ENCODE data around the gene KLK6. TPM values are rescaled to one million over a fixed set of nuclear protein-coding genes. Genes with fewer than 3 reads are reported as not detected.
"Not testable (repeated sequence)": the region's sequence is repeated elsewhere in the genome, so short reads cannot be mapped to it uniquely, and the experiment has no call there.

KLK6 gene
- total RNA-seq, 1 donor from 2014 or later = not detected

DNA sequence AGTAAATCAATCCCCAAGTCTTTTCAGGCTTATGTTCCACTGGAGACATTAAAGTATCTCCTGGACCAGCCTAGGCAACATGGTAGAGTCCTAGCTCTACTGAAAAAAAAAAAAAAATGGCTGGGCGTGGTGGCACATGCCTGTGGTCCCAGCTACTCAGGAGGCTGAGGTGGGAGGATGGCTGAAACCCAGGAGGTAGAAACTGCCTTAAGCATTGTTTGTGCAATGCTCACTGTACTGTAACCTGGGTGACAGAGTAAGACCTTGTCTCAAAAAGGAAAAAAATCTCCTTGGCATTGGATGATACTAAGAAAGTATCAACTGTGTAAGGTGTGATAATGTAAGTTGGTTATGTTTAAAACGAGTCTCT is 23.3 kb upstream of the KLK6 start:
- intact Hi-C loops (cut with micrococcal nuclease) = no loop called here

GRCh38 chr19:50984416-50984815 is 15.0 kb upstream of the KLK6 start:
- intact Hi-C loops (cut with micrococcal nuclease) = not testable (repeated sequence)

- intact Hi-C loops (cut with micrococcal nuclease) = no loop called here
These were observed 14.4 kb upstream of the KLK6 start, which contains the start of gene KLK7 for GRCh38 chr19:50983625-50984292. Gene KLK7, minus strand, starts transcription at chr19:50983917. Its CDS starts 1,518 bp downstream, at chr19:50982399.

GRCh38 chr19:50982186-50982585 is 12.8 kb upstream of the KLK6 start:
- intact Hi-C loops (cut with micrococcal nuclease) = no loop called here

GRCh38 chr19:50981587-50982146 is 12.3 kb upstream of the KLK6 start:
- intact Hi-C loops (cut with micrococcal nuclease) = no loop called here

- intact Hi-C loops (cut with micrococcal nuclease) = no loop called here
These were observed 10.8 kb upstream of the KLK6 start for GRCh38 chr19:50980208-50980607.

- intact Hi-C loops (cut with micrococcal nuclease) = no loop called here
These were observed 10.4 kb upstream of the KLK6 start for GRCh38 chr19:50979758-50980157.

DNA sequence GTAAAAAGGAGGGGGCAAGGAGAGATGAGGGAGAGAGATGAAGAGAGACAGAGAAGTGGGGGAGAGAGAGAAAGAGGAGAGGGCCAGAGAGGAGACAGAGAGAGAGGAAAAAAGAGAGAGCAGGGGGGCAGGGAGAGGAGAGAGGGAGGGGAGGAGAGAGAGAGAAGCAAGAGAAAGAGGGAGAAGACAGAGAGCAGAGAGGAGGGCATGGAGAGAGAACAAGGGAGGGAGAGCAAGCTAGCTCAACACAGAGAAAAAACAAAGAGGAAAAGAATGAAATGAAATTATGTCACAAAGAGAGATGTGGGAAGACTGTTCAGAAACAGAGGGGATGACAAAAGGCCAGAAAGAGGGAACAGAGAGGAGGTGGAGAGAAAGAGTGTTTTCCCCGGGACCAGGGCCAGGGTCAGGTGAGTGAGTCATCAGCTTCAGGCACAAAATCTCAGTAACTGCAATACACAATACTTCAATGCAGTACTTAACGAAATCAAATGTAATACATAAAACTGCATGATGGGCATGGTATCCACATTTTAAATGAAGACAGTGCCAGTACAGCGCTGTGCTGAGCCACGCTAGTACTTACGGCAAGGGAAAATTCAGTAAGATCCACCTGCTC is 9.5 kb upstream of the KLK6 start:
- intact Hi-C loops (cut with micrococcal nuclease) = no loop called here

DNA sequence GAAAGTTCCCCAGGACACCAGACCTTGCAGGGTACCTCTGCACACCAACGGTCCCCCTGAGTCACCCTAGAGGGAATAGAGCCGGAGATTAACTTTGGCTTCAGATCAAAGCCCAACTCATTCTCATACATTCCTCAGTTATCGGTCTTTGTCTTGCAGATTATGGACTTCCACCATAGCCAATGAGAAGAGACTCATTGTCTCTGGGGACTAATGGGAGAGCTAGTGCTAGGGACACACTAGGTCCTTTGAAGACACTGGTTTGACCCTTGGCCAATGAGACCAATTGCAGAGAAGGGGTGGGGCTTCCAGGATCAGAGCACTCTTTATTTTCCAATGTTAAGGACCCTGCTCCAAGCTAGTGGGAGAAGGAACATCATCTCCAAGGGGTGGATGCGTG is 8.2 kb upstream of the KLK6 start:
- intact Hi-C loops (cut with micrococcal nuclease) = no loop called here

DNA sequence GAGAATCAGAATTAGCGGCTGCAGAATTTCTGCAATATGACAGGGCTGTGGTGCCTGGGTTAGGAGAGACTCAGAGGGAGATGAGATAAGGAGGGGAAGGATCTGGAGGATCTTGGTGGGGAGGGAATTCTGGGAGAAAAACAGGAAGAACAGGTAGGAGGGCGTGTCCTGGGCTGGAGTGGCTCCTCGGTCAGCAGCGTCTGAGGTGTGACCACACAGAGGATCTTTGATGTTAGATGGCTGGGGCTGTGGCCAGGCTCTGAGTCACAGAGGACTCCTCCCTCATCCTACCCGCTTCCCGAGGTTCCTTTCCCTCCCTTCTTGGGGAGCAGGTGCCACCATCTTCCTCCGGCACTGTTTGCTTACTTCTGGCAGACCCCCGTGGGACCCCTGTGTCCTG is 6.4 kb upstream of the KLK6 start:
- intact Hi-C loops (cut with micrococcal nuclease) = no loop called here

DNA sequence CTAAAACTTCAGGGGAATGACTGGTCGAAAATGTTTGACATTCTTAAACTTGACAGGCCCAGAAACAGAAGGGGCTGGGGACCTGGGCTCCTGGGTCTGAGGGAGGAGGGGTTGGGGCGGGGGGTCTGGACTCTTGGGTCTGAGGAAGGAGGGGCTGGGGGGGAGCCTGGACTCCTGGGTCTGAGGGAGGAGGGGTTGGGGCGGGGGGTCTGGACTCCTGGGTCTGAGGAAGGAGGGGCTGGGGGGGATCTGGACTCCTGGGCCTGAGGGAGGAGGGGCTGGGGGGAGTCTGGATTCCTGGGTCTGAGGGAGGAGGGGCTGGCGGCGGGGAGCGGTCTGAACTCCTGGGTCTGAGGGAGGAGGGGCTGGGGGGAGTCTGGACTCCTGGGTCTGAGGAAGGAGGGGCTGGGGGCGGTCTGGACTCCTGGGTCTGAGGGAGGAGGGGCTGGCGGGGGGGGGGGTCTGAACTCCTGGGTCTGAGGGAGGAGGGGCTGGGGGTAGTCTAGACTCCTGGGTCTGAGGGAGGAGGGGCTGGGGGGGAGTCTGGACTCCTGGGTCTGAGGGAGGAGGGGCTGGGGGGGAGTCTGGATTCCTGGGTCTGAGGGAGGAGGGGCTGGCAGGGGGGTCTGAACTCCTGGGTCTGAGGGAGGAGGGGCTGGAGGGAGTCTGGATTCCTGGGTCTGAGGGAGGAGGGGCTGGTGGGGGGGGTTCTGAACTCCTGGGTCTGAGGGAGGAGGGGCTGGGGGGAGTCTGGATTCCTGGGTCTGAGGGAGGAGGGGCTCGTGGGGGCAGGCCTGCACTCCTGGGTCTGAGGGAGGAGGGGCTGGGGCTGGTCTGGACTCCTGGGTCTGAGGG is 5.5 kb upstream of the KLK6 start:
- intact Hi-C loops (cut with micrococcal nuclease) = no loop called here

DNA sequence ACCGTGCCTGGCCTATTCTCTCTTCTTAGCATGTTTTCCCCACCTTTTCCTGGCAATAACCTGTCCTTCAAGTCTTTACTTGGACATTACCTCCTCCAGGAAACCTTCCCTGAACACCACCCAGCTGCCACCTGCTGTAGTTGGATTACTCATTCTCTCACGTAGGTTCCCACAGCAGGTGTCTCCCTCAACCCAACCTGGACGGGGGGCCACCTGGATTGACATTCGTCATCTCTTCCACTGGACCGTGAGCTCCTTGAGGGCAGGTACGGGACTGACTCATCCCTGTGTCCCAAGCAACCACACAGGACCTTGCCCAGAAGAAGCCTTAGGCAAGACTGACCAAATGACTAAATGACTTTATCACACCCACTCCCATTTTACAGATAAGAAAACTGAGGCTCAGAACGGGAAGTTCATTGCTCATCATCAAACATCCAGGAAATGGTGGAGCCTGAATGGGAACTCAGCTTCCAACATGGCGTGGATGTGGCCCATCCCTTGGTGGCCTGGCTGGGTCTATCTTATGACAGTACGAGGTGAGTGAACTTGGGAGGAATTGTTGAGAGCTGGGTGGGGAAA is 3.5 kb upstream of the KLK6 start:
- intact Hi-C loops (cut with micrococcal nuclease) = no loop called here

DNA sequence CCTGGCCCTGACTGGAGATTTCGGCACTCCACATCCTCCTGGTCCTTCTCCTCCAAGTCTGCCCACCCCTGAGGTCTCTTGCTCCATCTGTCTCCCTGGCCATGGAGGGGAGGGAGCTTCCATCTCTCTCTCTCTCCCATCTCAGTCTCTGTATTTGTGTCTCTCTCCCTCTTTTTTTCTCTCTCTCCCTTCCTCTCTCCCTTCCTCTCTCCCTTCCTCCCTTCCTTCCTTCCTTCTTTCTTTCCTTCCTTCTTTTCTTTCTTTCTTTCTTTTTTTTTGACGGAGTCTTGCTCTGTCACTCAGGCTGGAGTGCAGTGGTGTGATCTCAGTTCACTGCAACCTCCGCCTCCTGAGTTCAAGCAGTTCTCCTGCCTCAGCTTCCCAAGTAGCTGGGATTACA is 419 bp upstream of the KLK6 start:
- intact Hi-C loops (cut with micrococcal nuclease) = not testable (repeated sequence)

GRCh38 chr19:50968716-50969412 is 527 bp downstream of the KLK6 start:
- intact Hi-C loops (cut with micrococcal nuclease) = no loop called here

DNA sequence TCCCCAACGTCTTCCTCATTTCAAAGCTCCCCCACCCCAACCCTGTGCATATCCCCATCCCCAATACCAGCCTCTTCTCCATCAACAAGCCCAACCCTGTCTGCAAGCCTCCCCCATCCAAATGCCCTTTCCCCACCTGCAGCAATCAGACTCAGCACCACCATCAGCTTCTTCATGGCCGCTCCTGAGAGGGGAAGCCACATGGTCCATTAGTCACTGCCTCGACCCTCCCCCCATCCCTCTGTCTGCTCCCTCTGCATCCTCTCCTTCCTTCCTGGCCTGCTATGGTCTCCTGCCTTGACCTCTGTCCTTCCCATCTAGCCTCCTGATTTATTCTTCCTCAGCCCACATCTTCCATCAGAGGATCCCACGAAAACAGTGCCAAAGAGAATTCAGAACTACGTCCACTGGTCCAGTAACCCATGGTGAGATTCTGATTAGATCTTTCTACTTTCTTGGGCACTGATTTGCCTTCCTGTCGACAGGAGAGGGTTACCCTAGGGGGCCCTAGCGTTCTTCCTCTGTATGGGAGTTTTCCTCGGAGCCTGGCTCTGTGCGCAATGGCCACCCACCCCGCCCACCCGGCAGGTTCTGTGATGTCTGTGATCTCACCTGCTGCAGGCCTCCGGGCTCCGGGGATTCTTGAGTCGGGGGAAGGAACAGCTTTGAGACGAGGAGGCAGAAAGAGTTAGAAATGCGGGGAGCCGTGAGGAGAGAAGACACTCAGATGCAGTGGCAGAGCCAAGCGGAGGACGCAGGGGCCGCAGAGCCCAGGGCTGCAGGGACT is 1.3 kb downstream of the KLK6 start:
- intact Hi-C loops (cut with micrococcal nuclease) = no loop called here

- intact Hi-C loops (cut with micrococcal nuclease) = no loop called here
These were observed 5.1 kb downstream of the KLK6 start for GRCh38 chr19:50964266-50964665.

DNA sequence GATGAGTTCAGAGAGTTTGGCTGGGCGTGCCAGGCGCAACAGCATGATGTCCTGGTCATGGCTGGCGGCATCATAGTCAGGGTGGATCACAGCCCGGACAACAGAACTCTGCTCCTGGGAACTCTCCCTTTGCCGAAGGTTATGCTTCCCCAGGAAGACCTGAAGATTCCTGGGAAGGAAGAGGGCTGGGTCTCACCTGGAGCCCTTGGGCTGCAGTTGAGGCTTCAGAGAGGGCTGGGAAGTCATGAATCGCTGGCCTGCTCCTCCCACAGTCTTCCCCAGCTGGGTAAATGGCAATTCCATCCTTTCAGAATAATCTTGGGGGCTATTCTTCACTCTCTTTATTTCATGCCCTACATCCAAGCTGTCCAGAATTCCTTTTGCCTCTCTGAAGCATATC is 6.0 kb downstream of the KLK6 start:
- intact Hi-C loops (cut with micrococcal nuclease) = no loop called here

DNA sequence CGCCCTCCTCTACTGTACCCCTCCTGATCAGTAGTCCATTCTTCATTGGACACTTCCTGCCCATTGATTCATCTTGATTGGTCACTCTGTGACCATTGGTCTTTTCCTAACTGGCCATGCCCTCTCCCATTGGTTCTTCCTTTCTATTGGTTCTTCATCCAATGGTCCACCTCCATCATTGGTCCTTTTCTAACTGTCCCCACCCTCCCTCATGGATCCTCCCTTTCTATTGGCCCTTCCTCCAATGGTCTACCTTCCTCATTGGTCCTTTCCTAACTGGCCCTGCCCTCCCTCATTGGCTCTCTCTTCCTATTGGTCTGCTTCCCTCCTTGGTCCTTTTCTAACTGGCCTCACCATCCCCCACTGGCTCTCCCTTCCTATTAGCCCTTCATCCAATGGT is 7.1 kb downstream of the KLK6 start:
- intact Hi-C loops (cut with micrococcal nuclease) = no loop called here

- intact Hi-C loops (cut with micrococcal nuclease) = no loop called here
These were observed 9.5 kb downstream of the KLK6 start for GRCh38 chr19:50959731-50960500.

GRCh38 chr19:50957587-50957986 is 11.8 kb downstream of the KLK6 start:
- intact Hi-C loops (cut with micrococcal nuclease) = no loop called here

Data from T-helper 1 cell treated with Interleukin-12 subunit alpha and Interleukin-12 subunit beta and Interleukin-4 antibody, amounts not matched to agents 30 ng/mL and 1 ng/mL, for 36 hours (primary cell).